Vagina (tissue), 2 donors: ENCODE measurements around the gene CELSR2.

ENCODE experiments used
- POLR2A ChIP-seq, 2 donors: fragments of 450-650 bp; IDR thresholded peaks; one replicate each; pipeline ENCODE4 v1.6.1; 2017; ENCODE audit warnings: antibody characterized with exemption in 2 of 2, mild to moderate bottlenecking in 2 of 2, moderate library complexity in 2 of 2
- POLR2AphosphoS5 ChIP-seq, 2 donors: sonication (generic); formaldehyde crosslinking; IDR thresholded peaks; one replicate each; pipeline ENCODE4 v1.9.0; 2017; ENCODE audit warnings: antibody characterized with exemption in 2 of 2, mild to moderate bottlenecking in 2 of 2, low read depth in 1 of 2; ENCODE audit not compliant: insufficient read depth in 1 of 2
- TF ChIP-seq, protein P1 (sequence below), 3 experiments: fragments of 450-650 bp in 2 of 3; fragments of 200-600 bp in 1 of 3; sonication (generic) in 1 of 3; IDR thresholded peaks; one replicate each; pipeline ENCODE4 v1.5.1; 2017 to 2019; ENCODE audit warnings: antibody characterized with exemption in 3 of 3, mild to moderate bottlenecking in 2 of 3, moderate library complexity in 2 of 3

DNA sequence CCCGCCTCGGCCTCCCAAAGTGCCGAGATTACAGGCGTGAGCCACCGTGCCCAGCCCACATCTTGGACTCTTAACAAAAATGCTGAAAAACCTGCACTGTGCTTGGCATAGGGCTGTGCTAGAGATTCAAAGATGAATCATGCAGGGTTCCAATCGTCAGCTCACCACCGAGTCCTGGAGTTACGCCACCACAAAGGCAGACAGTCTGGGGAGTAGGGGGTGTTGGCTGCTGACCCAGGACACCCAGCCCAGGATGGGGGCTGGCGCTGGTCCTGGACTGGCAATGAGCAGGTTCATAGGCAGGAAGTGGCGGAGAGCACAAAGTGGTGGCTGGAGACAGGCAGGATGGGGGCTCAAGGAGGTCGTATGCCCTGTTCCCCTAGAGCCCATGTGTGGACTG lies 17.6 kb downstream of the CELSR2 start:
- TF ChIP-seq, protein P1, sequence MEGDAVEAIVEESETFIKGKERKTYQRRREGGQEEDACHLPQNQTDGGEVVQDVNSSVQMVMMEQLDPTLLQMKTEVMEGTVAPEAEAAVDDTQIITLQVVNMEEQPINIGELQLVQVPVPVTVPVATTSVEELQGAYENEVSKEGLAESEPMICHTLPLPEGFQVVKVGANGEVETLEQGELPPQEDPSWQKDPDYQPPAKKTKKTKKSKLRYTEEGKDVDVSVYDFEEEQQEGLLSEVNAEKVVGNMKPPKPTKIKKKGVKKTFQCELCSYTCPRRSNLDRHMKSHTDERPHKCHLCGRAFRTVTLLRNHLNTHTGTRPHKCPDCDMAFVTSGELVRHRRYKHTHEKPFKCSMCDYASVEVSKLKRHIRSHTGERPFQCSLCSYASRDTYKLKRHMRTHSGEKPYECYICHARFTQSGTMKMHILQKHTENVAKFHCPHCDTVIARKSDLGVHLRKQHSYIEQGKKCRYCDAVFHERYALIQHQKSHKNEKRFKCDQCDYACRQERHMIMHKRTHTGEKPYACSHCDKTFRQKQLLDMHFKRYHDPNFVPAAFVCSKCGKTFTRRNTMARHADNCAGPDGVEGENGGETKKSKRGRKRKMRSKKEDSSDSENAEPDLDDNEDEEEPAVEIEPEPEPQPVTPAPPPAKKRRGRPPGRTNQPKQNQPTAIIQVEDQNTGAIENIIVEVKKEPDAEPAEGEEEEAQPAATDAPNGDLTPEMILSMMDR (IDR thresholded peaks at IDR 0.05), result no peak
- TF ChIP-seq POLR2A (IDR thresholded peaks at IDR 0.05) (no peak), POLR2AphosphoS5 (IDR thresholded peaks at IDR 0.05; ENCODE audit: insufficient read depth in 1 of 2, low read depth in 1 of 2) (peak in 1 of 2 donors; percentile 28)
